Uterus (tissue), 4 donors: ENCODE results near the gene WDR7. TPM values are rescaled to one million over a fixed set of nuclear protein-coding genes. Genes with fewer than 3 reads are reported as not detected.

ENCODE experiments used
- DNase-seq, 2 donors: peaks; one replicate each; pipeline ENCODE4 v3.0.0-alpha.2; 2019 to 2020
- H3K27ac ChIP-seq, 2 donors: fragments of 200-600 bp; sonication (generic); 1 replicate in 1 of 2; 2 replicates in 1 of 2; pipeline ENCODE4 v1.5.1; 2016 to 2018
- H3K27me3 ChIP-seq, 2 donors: fragments of 200-600 bp; sonication (generic); one replicate each; pipeline ENCODE4 v1.5.1; 2018 to 2019; ENCODE audit warnings: control low read depth in 1 of 2
- H3K36me3 ChIP-seq, 2 donors: fragments of 200-600 bp; sonication (generic); one replicate each; pipeline ENCODE4 v1.5.1; 2019; ENCODE audit warnings: control low read depth in 1 of 2
- H3K4me1 ChIP-seq, 2 donors: fragments of 200-600 bp; sonication (generic); one replicate each; pipeline ENCODE4 v1.5.1; 2018 to 2019; ENCODE audit warnings: control low read depth in 1 of 2
- H3K4me3 ChIP-seq, 2 donors: fragments of 200-600 bp; sonication (generic); 1 replicate in 1 of 2; 2 replicates in 1 of 2; pipeline ENCODE4 v1.5.1; 2018 to 2019; ENCODE audit warnings: mild to moderate bottlenecking in 1 of 2
- H3K9me3 ChIP-seq, 2 donors: fragments of 200-600 bp; sonication (generic); one replicate each; pipeline ENCODE4 v1.5.1; 2019; ENCODE audit warnings: control low read depth in 1 of 2
- CTCF ChIP-seq, 4 experiments: fragments of 200-600 bp in 2 of 4; fragments of 450-650 bp in 2 of 4; sonication (generic) in 2 of 4; IDR thresholded peaks; one replicate each; pipeline ENCODE4 v1.5.1; 2016 to 2019; ENCODE audit warnings: antibody characterized with exemption in 4 of 4, mild to moderate bottlenecking in 2 of 4, moderate library complexity in 1 of 4
- POLR2A ChIP-seq, 2 donors: fragments of 450-650 bp; IDR thresholded peaks; one replicate each; pipeline ENCODE4 v1.6.1; 2016; ENCODE audit warnings: antibody characterized with exemption in 2 of 2, mild to moderate bottlenecking in 1 of 2, moderate library complexity in 1 of 2
- intact Hi-C: fragments of 100-400 bp; cut with DNase I; formaldehyde crosslinking; loops from one replicate; pipeline ENCODE4 v1.15.1; 2023; ENCODE audit warnings: low total_unique reads
- total RNA-seq, 4 donors: library from RNA; depleted of rRNA in 3 of 4; stranded (reverse); fragments of >200 nt in 3 of 4; gene quantifications; one replicate each; pipeline versions ENCODE4 v1.1.0 to v1.2.4, GENCODE V29; 2014 to 2023
- donor health status: DM: yes; HTN: yes; CAD: no.

WDR7 gene
- total RNA-seq, 4 donors from 2014 or later = 19.2 to 66.2 (median 33.8) TPM

- no peaks in the 10 kb centered on the region for H3K9me3 ChIP-seq
- H3K36me3 ChIP-seq = no peaks in the 10 kb centered on the region
- H3K27me3 ChIP-seq = no peaks in the 10 kb centered on the region
- intact Hi-C loops = no loop called here
- H3K4me3 ChIP-seq = no peak overlapping the region
- H3K4me1 ChIP-seq = peaks cover 0 to 8% of the 10 kb centered on the region in 2 donors
- H3K27ac ChIP-seq = no peak overlapping the region
- DNase-seq = no peak
- no peak for TF ChIP-seq POLR2A (IDR thresholded peaks at IDR 0.05)
- TF ChIP-seq CTCF (IDR thresholded peaks at IDR 0.05) = no peak
These were observed 18.8 kb upstream of the WDR7 start for GRCh38 chr18:56632070-56633022.

GRCh38 chr18:56635007-56635406, 16.2 kb upstream of the WDR7 start:
- no peaks in the 10 kb centered on the region for H3K27me3 ChIP-seq
- TF ChIP-seq CTCF (IDR thresholded peaks at IDR 0.05) (no peak), POLR2A (IDR thresholded peaks at IDR 0.05) (no peak)
- no peaks in the 10 kb centered on the region for H3K9me3 ChIP-seq
- no peaks in the 10 kb centered on the region for H3K36me3 ChIP-seq
- H3K4me1 ChIP-seq = no peaks in the 10 kb centered on the region
- no peak overlapping the region for H3K4me3 ChIP-seq
- no peak overlapping the region for H3K27ac ChIP-seq
- intact Hi-C loops = no loop called here
- DNase-seq = no peak

- intact Hi-C loops = no loop called here
- no peaks in the 10 kb centered on the region for H3K9me3 ChIP-seq
- H3K36me3 ChIP-seq = no peaks in the 10 kb centered on the region
- H3K27ac ChIP-seq = peak overlapping the region; percentile 97
- DNase-seq = no peak
- H3K4me1 ChIP-seq = no peaks in the 10 kb centered on the region
- no peaks in the 10 kb centered on the region for H3K27me3 ChIP-seq
- H3K4me3 ChIP-seq = peak overlapping the region; percentile 95 to 100
- TF ChIP-seq CTCF (IDR thresholded peaks at IDR 0.05) (no peak), POLR2A (IDR thresholded peaks at IDR 0.05) (no peak)
These were observed 14.0 kb upstream of the WDR7 start for GRCh38 chr18:56637176-56637575.

- Histone ChIP-seq H3K9me3 (no peaks in the 10 kb centered on the region), H3K27ac (peak overlapping the region; percentile 97), H3K36me3 (no peaks in the 10 kb centered on the region), H3K4me3 (peak overlapping the region; percentile 95 to 100), H3K27me3 (no peaks in the 10 kb centered on the region), H3K4me1 (no peaks in the 10 kb centered on the region)
- intact Hi-C loops = no loop called here
- DNase-seq = no peak
- TF ChIP-seq CTCF (IDR thresholded peaks at IDR 0.05) (no peak), POLR2A (IDR thresholded peaks at IDR 0.05) (no peak)
These were observed 13.4 kb upstream of the WDR7 start for GRCh38 chr18:56637711-56638231.
